Peyer's patch (tissue), 4 donors: ENCODE results near the gene PRPSAP1. TPM values are rescaled to one million over a fixed set of nuclear protein-coding genes. Genes with fewer than 3 reads are reported as not detected.

Experiments used
- DNase-seq, 3 donors: peaks; one replicate each; pipeline ENCODE4 v3.0.0-alpha.2; 2017 to 2019
- H3K27ac ChIP-seq, 4 donors: fragments of 200-600 bp; sonication (generic); one replicate each; pipeline ENCODE4 v1.5.1; 2016 to 2019
- H3K27me3 ChIP-seq, 2 donors: fragments of 200-600 bp; sonication (generic); one replicate each; pipeline ENCODE4 v1.5.1; 2019
- H3K36me3 ChIP-seq, 3 donors: fragments of 200-600 bp; sonication (generic); one replicate each; pipeline ENCODE4 v1.5.1; 2016 to 2019
- H3K4me1 ChIP-seq, 4 donors: fragments of 200-600 bp; sonication (generic); one replicate each; pipeline ENCODE4 v1.5.1; 2016 to 2019
- H3K4me3 ChIP-seq, 4 donors: fragments of 200-600 bp; sonication (generic); 1 replicate in 3 of 4; 2 replicates in 1 of 4; pipeline ENCODE4 v1.5.1; 2016 to 2019; ENCODE audit warnings: mild to moderate bottlenecking in 1 of 4
- H3K9me3 ChIP-seq, 4 donors: fragments of 200-600 bp; sonication (generic); one replicate each; pipeline ENCODE4 v1.5.1; 2016 to 2019; ENCODE audit warnings: mild to moderate bottlenecking in 1 of 4
- POLR2A ChIP-seq, 2 donors: fragments of 450-650 bp; IDR thresholded peaks; one replicate each; pipeline ENCODE4 v1.5.1; 2017; ENCODE audit warnings: antibody characterized with exemption in 2 of 2, mild to moderate bottlenecking in 2 of 2, moderate library complexity in 2 of 2
- total RNA-seq, 4 donors: library from RNA; depleted of rRNA; stranded (reverse); fragments of >200 nt; gene quantifications; one replicate each; pipeline ENCODE4 v1.1.0, GENCODE V29; 2016
- TF ChIP-seq, protein P1 (sequence below), 6 experiments: fragments of 450-650 bp in 4 of 6; fragments of 200-600 bp in 2 of 6; sonication (generic) in 1 of 6; IDR thresholded peaks; one replicate each; pipeline ENCODE4 v1.5.1; 2017 to 2019; ENCODE audit warnings: antibody characterized with exemption in 6 of 6, mild to moderate bottlenecking in 3 of 6, moderate library complexity in 1 of 6

PRPSAP1 gene
- total RNA-seq, 4 donors from 2014 or later, result 39.4 to 105 (median 70.4) TPM

DNA sequence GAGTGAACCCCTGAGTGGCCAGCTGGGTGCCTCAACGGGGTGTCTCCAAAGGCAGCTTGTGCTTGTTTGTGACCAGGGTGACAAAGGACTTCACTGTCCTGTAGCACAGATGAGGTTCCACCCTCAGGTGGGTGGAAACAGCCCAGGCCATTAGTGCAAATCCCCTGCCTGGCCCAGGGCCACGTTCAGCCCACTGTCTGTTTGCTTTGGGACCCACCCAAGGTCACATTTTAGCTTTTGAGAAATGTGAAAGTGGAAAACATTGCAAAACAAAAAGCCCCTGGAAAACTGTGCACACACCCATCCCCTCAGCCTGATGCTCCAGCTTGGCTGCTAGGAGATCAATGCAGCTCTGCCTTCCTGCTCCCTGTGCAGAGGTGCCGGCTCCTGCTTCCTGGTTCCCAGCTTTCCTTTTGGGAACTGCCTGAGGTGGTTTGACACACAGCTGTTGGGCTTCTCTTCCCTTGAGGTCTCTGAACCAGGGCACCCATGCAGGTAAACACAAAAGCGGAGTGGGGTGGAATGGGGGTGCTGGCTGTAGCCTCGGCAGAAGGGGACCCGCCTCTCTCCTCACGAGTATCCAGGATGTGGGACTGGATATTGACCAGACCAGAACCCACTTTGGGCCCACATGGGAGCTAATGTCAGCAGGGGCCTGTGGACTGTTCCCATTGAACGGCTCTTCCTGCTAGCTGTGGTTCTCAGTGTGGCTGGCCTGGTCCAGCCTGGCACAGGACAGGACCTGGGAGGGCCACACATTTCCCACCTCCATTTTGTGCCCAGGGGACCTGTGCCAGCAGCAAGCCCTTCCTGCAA, 22.8 kb upstream of the PRPSAP1 start:
- no peaks in the 10 kb centered on the region for H3K4me1 ChIP-seq
- no peak overlapping the region for H3K27ac ChIP-seq
- H3K36me3 ChIP-seq, result no peaks in the 10 kb centered on the region
- no peaks in the 10 kb centered on the region for H3K9me3 ChIP-seq
- H3K4me3 ChIP-seq, result no peak overlapping the region
- TF ChIP-seq, protein P1, sequence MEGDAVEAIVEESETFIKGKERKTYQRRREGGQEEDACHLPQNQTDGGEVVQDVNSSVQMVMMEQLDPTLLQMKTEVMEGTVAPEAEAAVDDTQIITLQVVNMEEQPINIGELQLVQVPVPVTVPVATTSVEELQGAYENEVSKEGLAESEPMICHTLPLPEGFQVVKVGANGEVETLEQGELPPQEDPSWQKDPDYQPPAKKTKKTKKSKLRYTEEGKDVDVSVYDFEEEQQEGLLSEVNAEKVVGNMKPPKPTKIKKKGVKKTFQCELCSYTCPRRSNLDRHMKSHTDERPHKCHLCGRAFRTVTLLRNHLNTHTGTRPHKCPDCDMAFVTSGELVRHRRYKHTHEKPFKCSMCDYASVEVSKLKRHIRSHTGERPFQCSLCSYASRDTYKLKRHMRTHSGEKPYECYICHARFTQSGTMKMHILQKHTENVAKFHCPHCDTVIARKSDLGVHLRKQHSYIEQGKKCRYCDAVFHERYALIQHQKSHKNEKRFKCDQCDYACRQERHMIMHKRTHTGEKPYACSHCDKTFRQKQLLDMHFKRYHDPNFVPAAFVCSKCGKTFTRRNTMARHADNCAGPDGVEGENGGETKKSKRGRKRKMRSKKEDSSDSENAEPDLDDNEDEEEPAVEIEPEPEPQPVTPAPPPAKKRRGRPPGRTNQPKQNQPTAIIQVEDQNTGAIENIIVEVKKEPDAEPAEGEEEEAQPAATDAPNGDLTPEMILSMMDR (IDR thresholded peaks at IDR 0.05), result no peak
- TF ChIP-seq POLR2A (IDR thresholded peaks at IDR 0.05), result no peak
- H3K27me3 ChIP-seq, result no peaks in the 10 kb centered on the region
- peak in 1 of 3 donors; percentile 39 for DNase-seq

DNA sequence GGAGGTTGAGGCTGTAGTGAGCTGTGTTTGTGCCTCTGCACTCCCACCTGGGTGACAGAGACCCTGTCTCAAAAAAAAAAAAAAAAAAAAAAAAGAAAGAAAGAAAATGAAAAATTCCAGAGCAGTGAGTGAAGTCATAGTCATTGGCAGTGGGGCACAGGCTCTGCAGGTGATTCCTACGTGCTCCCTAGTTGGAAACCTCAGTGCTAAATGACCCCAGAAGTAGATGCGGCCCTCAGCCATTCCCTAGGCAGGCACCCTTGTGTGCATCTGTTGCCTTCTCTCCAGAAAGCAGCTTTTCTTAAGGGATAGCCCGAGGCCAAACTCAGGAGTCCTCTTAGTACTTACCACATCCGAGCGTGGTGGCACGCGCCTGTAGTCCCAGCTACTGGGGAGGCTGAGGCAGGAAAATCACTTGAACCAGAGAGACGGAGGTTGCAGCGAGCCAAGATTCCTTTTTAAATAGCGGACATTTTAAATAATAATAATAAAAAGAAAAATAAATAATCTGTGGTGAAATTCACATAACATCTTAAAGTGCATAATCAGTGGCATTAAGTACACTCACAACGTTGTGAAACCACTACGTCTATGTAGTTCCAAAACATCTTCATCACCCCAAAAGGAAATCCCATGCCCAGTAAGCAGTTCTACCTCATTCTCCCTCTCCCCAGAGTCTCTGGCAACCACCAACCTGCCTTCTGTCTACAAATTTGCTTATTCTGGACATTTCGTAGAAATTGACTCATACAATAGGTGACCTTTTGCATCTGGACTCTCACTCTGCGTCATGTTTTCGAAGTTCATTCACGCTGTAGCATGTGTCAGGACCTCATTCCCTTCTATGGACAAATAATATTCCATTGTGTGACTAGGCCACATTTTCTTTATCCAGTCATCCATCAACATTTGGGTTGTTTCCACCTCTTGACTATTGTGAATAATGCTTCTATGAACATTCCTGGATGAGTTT, 18.2 kb upstream of the PRPSAP1 start:
- Histone ChIP-seq H3K27ac (no peak overlapping the region), H3K9me3 (no peaks in the 10 kb centered on the region)

DNA sequence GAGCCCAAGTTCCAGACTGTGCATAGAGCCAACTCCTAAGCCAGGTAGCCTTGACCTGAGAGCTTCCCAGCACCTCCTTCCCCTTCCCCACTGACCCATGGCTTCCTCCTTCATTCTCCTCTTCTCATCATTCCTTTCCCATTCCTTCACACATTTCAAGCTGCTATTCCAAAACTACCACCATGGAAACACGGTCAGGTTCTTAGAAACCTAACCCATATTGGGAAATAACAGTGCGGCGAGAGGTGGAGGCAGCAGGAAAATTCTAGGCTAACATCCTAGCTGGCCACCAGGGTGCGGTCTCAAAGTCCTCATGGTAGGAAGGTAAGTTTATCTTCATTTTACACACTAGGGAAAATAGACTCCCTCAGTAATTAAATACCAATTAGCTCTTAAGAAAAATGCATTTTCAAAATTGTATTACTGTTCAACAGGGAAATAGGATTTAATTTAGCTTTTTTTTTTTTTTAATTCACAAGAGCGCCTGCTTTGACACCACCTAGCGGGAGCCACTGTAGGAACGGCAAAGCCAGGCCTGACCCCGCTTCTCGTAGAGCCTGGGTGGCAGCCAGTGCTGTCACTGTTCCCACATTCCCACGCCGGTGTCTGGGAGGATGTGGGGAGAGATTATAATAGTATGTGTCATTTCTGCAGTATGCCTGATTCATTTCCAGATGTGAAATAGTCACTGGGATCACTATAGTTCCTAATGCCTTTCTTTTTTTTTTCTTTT, 16.7 kb upstream of the PRPSAP1 start:
- H3K9me3 ChIP-seq, result no peaks in the 10 kb centered on the region
- no peaks in the 10 kb centered on the region for H3K36me3 ChIP-seq
- DNase-seq, result peak in 1 of 3 donors; percentile 57
- H3K27me3 ChIP-seq, result no peaks in the 10 kb centered on the region
- TF ChIP-seq, protein P1 (IDR thresholded peaks at IDR 0.05), result peak in 3 of 6 experiments; percentile 5 to 29 (median 15)
- no peak for TF ChIP-seq POLR2A (IDR thresholded peaks at IDR 0.05)
- H3K4me3 ChIP-seq, result no peak overlapping the region
- H3K4me1 ChIP-seq, result no peaks in the 10 kb centered on the region
- H3K27ac ChIP-seq, result no peak overlapping the region

More for the DNA sequence above, 18.2 kb upstream of the PRPSAP1 start:
- Histone ChIP-seq H3K4me1 (no peaks in the 10 kb centered on the region), H3K27me3 (no peaks in the 10 kb centered on the region), H3K36me3 (no peaks in the 10 kb centered on the region), H3K4me3 (no peak overlapping the region)
- TF ChIP-seq POLR2A (IDR thresholded peaks at IDR 0.05), result no peak
- TF ChIP-seq, protein P1 (IDR thresholded peaks at IDR 0.05), result no peak
- no peak for DNase-seq

DNA sequence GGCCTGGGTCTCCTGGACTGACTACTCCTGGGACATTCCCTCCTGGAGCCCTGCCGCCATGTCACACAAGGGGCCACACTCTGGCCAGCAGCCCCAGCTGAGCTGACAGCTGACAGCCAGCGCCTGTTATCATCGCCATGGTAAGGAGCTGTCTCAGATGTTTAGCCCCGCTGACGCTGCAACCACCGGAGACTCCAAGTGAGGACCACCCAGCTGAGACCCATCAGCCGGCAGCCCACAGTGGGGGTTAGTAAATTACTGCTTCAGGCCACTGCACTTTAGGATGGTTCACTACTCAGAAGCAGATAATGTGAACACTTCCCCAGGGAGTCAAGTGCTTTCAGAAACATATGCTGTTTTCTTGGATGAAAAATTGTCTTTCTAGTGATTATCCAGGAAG, 16.1 kb upstream of the PRPSAP1 start:
- H3K4me1 ChIP-seq, result no peaks in the 10 kb centered on the region
- H3K4me3 ChIP-seq, result no peak overlapping the region
- no peaks in the 10 kb centered on the region for H3K27me3 ChIP-seq
- DNase-seq, result no peak
- no peak overlapping the region for H3K27ac ChIP-seq
- no peaks in the 10 kb centered on the region for H3K9me3 ChIP-seq
- TF ChIP-seq, protein P1 (IDR thresholded peaks at IDR 0.05), result no peak
- TF ChIP-seq POLR2A (IDR thresholded peaks at IDR 0.05), result no peak
- no peaks in the 10 kb centered on the region for H3K36me3 ChIP-seq

DNA sequence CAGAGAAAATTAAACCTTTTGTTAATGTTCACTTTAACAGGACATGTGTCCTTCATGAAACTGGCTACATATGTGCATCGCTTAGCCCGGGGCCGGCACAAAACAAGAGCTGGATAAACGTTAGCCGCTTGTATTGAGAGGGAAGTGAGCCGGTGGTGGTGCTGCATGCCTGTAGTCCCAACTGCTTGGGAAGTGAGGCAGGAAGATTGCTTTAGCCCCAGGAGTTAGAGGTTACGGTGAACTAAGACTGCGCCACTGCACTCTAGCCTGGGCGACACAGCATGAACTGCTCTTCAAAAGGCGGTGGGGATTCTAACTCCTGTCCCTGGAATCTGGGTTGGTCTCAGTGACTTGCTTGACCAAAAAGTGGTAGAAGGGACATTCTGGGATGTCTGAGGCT, 15.7 kb upstream of the PRPSAP1 start:
- Histone ChIP-seq H3K27ac (no peak overlapping the region), H3K4me3 (no peak overlapping the region), H3K27me3 (no peaks in the 10 kb centered on the region), H3K36me3 (no peaks in the 10 kb centered on the region), H3K4me1 (no peaks in the 10 kb centered on the region), H3K9me3 (no peaks in the 10 kb centered on the region)
- TF ChIP-seq, protein P1 (IDR thresholded peaks at IDR 0.05), result no peak
- TF ChIP-seq POLR2A (IDR thresholded peaks at IDR 0.05), result no peak
- no peak for DNase-seq
